Nephron progenitor cell (in vitro differentiated cells): Measurements from ENCODE around the gene NANOG.
"Not testable (repeated sequence)": the region's sequence is repeated elsewhere in the genome, so short reads cannot be mapped to it uniquely, and the experiment has no call there.

Source experiments
- DNase-seq: peaks from one replicate; pipeline ENCODE4 v3.0.0; 2021
- H3K27ac Mint-ChIP-seq: 2 replicates; pipeline ENCODE4 v1.8.0; 2021; ENCODE audit warnings: mild to moderate bottlenecking, moderate library complexity, mixed read lengths
- H3K27me3 Mint-ChIP-seq: 2 replicates; pipeline ENCODE4 v1.8.0; 2021; ENCODE audit warnings: mild to moderate bottlenecking, low read depth, mixed read lengths; ENCODE audit not compliant: poor library complexity
- H3K36me3 Mint-ChIP-seq: 2 replicates; pipeline ENCODE4 v1.8.0; 2021; ENCODE audit warnings: low read depth, mixed read lengths
- H3K4me1 Mint-ChIP-seq: 2 replicates; pipeline ENCODE4 v1.8.0; 2021; ENCODE audit warnings: mixed read lengths
- H3K4me3 Mint-ChIP-seq: 2 replicates; pipeline ENCODE4 v1.8.0; 2021; ENCODE audit warnings: mild to moderate bottlenecking, moderate library complexity, mixed read lengths
- H3K9me3 Mint-ChIP-seq: 2 replicates; pipeline ENCODE4 v1.8.0; 2021; ENCODE audit warnings: mild to moderate bottlenecking, moderate library complexity, mixed read lengths
- CTCF ChIP-seq: fragments of 200-600 bp; sonication (generic); IDR thresholded peaks from 2 replicates; pipeline ENCODE4 v1.5.0; 2021; ENCODE audit warnings: antibody characterized with exemption

The NANOG gene

GRCh38 chr12:7844116-7844515, 54.9 kb downstream of the NANOG start:
- DNase-seq = no peak
- TF ChIP-seq CTCF = no peak
- Mint-ChIP-seq H3K4me1 (peaks cover 33% of the 10 kb centered on the region), H3K9me3 (no peaks in the 10 kb centered on the region), H3K4me3 (no peak overlapping the region), H3K27ac (no peak overlapping the region), H3K36me3 (no peaks in the 10 kb centered on the region), H3K27me3 (no peaks in the 10 kb centered on the region)

- H3K27me3 Mint-ChIP-seq, DNase-seq, H3K4me3 Mint-ChIP-seq, H3K9me3 Mint-ChIP-seq, H3K36me3 Mint-ChIP-seq: not testable (repeated sequence)
- Mint-ChIP-seq H3K4me1 (peaks cover 31% of the 10 kb centered on the region), H3K27ac (peak overlapping the region; percentile 43)
Measured at GRCh38 chr12:7847226-7848097, 58.3 kb downstream of the NANOG start.

GRCh38 chr12:7848098-7848422, 58.9 kb downstream of the NANOG start:
- H3K27me3 Mint-ChIP-seq, H3K9me3 Mint-ChIP-seq: not testable (repeated sequence)
- H3K4me1 Mint-ChIP-seq = peaks cover 28% of the 10 kb centered on the region

More at GRCh38 chr12:7848098-7848422, 58.9 kb downstream of the NANOG start:
- not testable (repeated sequence) for H3K4me3 Mint-ChIP-seq, H3K36me3 Mint-ChIP-seq, H3K27ac Mint-ChIP-seq, DNase-seq
